Urothelium cell line (cell line): ENCODE data around the gene OR52A1.
A peak's percentile ranks its signal among the peaks of the same experiment; 100 is the strongest.

ENCODE experiments used
- DNase-seq: peaks from one replicate; pipeline ENCODE4 v3.0.0; 2011; ENCODE audit warnings: low spot score, mixed read lengths
- FAIRE-seq: peaks from 2 replicates; lab custom pipeline; 2011; peaks lifted over from hg19 to GRCh38; lab: Jason Lieb, UNC

Gene OR52A1

GRCh38 chr11:5137014-5137413 lies 17.5 kb downstream of the OR52A1 start:
- no peak for FAIRE-seq
- DNase-seq, result no peak

- FAIRE-seq (no peak), DNase-seq (no peak)
Measured at GRCh38 chr11:5136261-5136660, 18.3 kb downstream of the OR52A1 start.

- no peak for DNase-seq
- no peak for FAIRE-seq
Measured at GRCh38 chr11:5131584-5132335, 22.8 kb downstream of the OR52A1 start.

GRCh38 chr11:5129457-5129877 lies 25.1 kb downstream of the OR52A1 start:
- FAIRE-seq (no peak), DNase-seq (no peak)

GRCh38 chr11:5124891-5125620 lies 29.5 kb downstream of the OR52A1 start:
- no peak for FAIRE-seq

GRCh38 chr11:5123802-5124521 lies 30.6 kb downstream of the OR52A1 start:
- FAIRE-seq (no peak), DNase-seq (peak; percentile 59)

More at GRCh38 chr11:5124891-5125620, 29.5 kb downstream of the OR52A1 start:
- DNase-seq, result no peak

GRCh38 chr11:5118893-5119292 lies 35.7 kb downstream of the OR52A1 start:
- DNase-seq, result no peak
- no peak for FAIRE-seq

GRCh38 chr11:5117588-5117987 lies 37.0 kb downstream of the OR52A1 start:
- no peak for FAIRE-seq
- DNase-seq, result no peak

GRCh38 chr11:5115339-5115738 lies 39.2 kb downstream of the OR52A1 start:
- DNase-seq (no peak), FAIRE-seq (no peak)

GRCh38 chr11:5107285-5107684 lies 47.3 kb downstream of the OR52A1 start:
- no peak for DNase-seq
- FAIRE-seq, result no peak

GRCh38 chr11:5103066-5103465 lies 51.5 kb downstream of the OR52A1 start:
- no peak for DNase-seq
- no peak for FAIRE-seq

GRCh38 chr11:5102246-5102645 lies 52.3 kb downstream of the OR52A1 start:
- FAIRE-seq (no peak), DNase-seq (no peak)

GRCh38 chr11:5096011-5096410 lies 58.5 kb downstream of the OR52A1 start:
- no peak for FAIRE-seq
- DNase-seq, result no peak
